ENCODE data around the gene GBF1.
A peak's percentile ranks its signal among the peaks of the same experiment; 100 is the strongest.

GBF1 gene

GRCh38 chr10:102241444-102242117 lies 3.8 kb upstream of the GBF1 start, which contains the start of gene PITX3:
Gene PITX3 (minus strand): TSS chr10:102241512. CDS start chr10:102232080, 9,432 bp downstream.
- peak within 1 kb of the TSS; percentile 42; the same call in 1 of the 2 replicates for H2AFZ ChIP-seq (ENCODE audit: low read depth)
- H3K4me3 ChIP-seq (IDR thresholded peaks at IDR 0.05; ENCODE audit: insufficient read depth, low read depth, low read length), result no peak within 1 kb of the TSS
- peaks cover 11% of the 10 kb centered on the region for H3K4me1 ChIP-seq (ENCODE audit: low read depth, poor library complexity, severe bottlenecking)
- peaks cover 3% of the 10 kb centered on the region; the same call in 1 of the 2 replicates for H3K27me3 ChIP-seq (ENCODE audit: insufficient read depth, low read depth)
- peak within 1 kb of the TSS; percentile 67 for H3K4me2 ChIP-seq
- H3K9ac ChIP-seq, result no peak within 1 kb of the TSS
- TF ChIP-seq, protein P1, sequence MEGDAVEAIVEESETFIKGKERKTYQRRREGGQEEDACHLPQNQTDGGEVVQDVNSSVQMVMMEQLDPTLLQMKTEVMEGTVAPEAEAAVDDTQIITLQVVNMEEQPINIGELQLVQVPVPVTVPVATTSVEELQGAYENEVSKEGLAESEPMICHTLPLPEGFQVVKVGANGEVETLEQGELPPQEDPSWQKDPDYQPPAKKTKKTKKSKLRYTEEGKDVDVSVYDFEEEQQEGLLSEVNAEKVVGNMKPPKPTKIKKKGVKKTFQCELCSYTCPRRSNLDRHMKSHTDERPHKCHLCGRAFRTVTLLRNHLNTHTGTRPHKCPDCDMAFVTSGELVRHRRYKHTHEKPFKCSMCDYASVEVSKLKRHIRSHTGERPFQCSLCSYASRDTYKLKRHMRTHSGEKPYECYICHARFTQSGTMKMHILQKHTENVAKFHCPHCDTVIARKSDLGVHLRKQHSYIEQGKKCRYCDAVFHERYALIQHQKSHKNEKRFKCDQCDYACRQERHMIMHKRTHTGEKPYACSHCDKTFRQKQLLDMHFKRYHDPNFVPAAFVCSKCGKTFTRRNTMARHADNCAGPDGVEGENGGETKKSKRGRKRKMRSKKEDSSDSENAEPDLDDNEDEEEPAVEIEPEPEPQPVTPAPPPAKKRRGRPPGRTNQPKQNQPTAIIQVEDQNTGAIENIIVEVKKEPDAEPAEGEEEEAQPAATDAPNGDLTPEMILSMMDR (conservative IDR thresholded peaks at IDR 0.05; ENCODE audit: low read depth, low read length), result no peak
- H3K36me3 ChIP-seq (ENCODE audit: insufficient read depth), result no peaks in the 10 kb centered on the region
- H3K79me2 ChIP-seq (ENCODE audit: insufficient read depth, low read depth), result peaks cover 12% of the 10 kb centered on the region
- H4K20me1 ChIP-seq (ENCODE audit: insufficient read depth), result no peaks in the 10 kb centered on the region
- no peak within 1 kb of the TSS for H3K27ac ChIP-seq

- Histone ChIP-seq H3K4me2 (peak overlapping the region; percentile 67), H3K27ac (no peak overlapping the region), H3K4me1 (ENCODE audit: low read depth, poor library complexity, severe bottlenecking) (peaks cover 16% of the 10 kb centered on the region), H3K79me2 (ENCODE audit: insufficient read depth, low read depth) (peaks cover 17% of the 10 kb centered on the region), H3K9ac (no peak overlapping the region), H3K36me3 (ENCODE audit: insufficient read depth) (no peaks in the 10 kb centered on the region), H3K4me3 (IDR thresholded peaks at IDR 0.05; ENCODE audit: insufficient read depth, low read depth, low read length) (no peak overlapping the region), H4K20me1 (ENCODE audit: insufficient read depth) (no peaks in the 10 kb centered on the region), H2AFZ (ENCODE audit: low read depth) (peak overlapping the region; percentile 42; the same call in 1 of the 2 replicates), H3K27me3 (ENCODE audit: insufficient read depth, low read depth) (peaks cover 3% of the 10 kb centered on the region; the same call in 1 of the 2 replicates)
- TF ChIP-seq, protein P1 (conservative IDR thresholded peaks at IDR 0.05; ENCODE audit: low read depth, low read length), result no peak
Observed at GRCh38 chr10:102242118-102242485, 3.2 kb upstream of the GBF1 start.

DNA sequence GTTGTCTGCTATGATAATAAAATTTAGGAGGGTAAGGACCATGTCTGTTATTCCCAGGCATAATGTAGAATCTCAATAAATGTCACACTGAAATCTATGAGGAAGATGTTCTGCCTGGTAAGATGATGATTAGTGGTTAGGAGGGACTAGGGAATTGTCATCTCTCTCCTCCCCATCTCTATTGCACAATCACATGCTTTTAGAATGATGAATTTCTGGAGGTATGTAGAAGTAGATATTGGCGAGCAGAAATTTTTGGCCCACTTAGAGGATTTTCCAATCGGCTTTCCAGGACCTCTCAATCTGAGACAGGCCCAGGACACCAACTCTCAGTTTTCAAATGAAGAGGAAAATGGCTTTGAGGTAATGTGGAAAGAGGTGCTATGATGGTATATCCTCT lies 2.0 kb upstream of the GBF1 start:
- peaks cover 2% of the 10 kb centered on the region; the same call in 1 of the 2 replicates for H4K20me1 ChIP-seq (ENCODE audit: insufficient read depth)
- H3K4me3 ChIP-seq (IDR thresholded peaks at IDR 0.05; ENCODE audit: insufficient read depth, low read depth, low read length), result no peak overlapping the region
- no peak overlapping the region for H3K9ac ChIP-seq
- H3K4me1 ChIP-seq (ENCODE audit: low read depth, poor library complexity, severe bottlenecking), result peaks cover 28% of the 10 kb centered on the region
- H3K27ac ChIP-seq, result no peak overlapping the region
- TF ChIP-seq, protein P1 (conservative IDR thresholded peaks at IDR 0.05; ENCODE audit: low read depth, low read length), result no peak
- no peak overlapping the region for H2AFZ ChIP-seq (ENCODE audit: low read depth)
- no peak overlapping the region for H3K4me2 ChIP-seq
- peaks cover 29% of the 10 kb centered on the region for H3K79me2 ChIP-seq (ENCODE audit: insufficient read depth, low read depth)
- H3K27me3 ChIP-seq (ENCODE audit: insufficient read depth, low read depth), result peaks cover 3% of the 10 kb centered on the region; the same call in 1 of the 2 replicates
- no peaks in the 10 kb centered on the region for H3K36me3 ChIP-seq (ENCODE audit: insufficient read depth)

DNA sequence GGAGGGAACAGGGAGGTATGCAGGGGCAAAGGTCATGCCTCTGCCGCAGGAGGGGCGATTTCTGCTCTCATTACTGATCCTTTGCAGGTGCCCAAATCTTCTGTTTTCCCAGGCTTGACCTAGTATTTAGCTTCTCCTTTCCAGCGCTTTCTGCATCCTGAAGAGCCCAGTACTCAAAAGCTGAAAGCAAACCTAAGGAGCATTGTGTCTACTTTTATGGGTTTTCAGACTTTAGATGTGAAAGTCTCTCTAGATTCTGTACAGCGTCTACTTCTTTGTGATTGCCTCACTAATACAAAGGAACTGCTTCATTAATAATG lies 560 bp downstream of the GBF1 start:
- H3K36me3 ChIP-seq (ENCODE audit: insufficient read depth), result no peaks in the 10 kb centered on the region
- H2AFZ ChIP-seq (ENCODE audit: low read depth), result peak overlapping the region; percentile 53; the same call in 1 of the 2 replicates
- H3K27me3 ChIP-seq (ENCODE audit: insufficient read depth, low read depth), result no peaks in the 10 kb centered on the region
- H3K9ac ChIP-seq, result peak overlapping the region; percentile 72; the same call in 1 of the 2 replicates
- H3K79me2 ChIP-seq (ENCODE audit: insufficient read depth, low read depth), result peaks cover 55% of the 10 kb centered on the region
- H3K27ac ChIP-seq, result peak overlapping the region; percentile 65; the same call in 1 of the 2 replicates
- peak overlapping the region; percentile 69 for H3K4me2 ChIP-seq
- peaks cover 8% of the 10 kb centered on the region; the same call in 1 of the 2 replicates for H4K20me1 ChIP-seq (ENCODE audit: insufficient read depth)
- TF ChIP-seq, protein P1 (conservative IDR thresholded peaks at IDR 0.05; ENCODE audit: low read depth, low read length), result no peak
- H3K4me3 ChIP-seq (IDR thresholded peaks at IDR 0.05; ENCODE audit: insufficient read depth, low read depth, low read length), result peak overlapping the region; percentile 59
- peaks cover 30% of the 10 kb centered on the region for H3K4me1 ChIP-seq (ENCODE audit: low read depth, poor library complexity, severe bottlenecking)

Measured in KMS-11 (cell line).